WI38 (cell line): ENCODE data around the gene AFAP1L2.
"Not testable (repeated sequence)": the region's sequence is repeated elsewhere in the genome, so short reads cannot be mapped to it uniquely, and the experiment has no call there.

Experiments
- H3K4me3 ChIP-seq: 2 replicates; pipeline ENCODE4 v1.5.1; 2011; ENCODE audit warnings: low read depth, mild to moderate bottlenecking, control low read depth, low read length
- TF ChIP-seq, protein P1 (sequence below): IDR thresholded peaks from 2 replicates; pipeline ENCODE4 v1.5.1; 2012; ENCODE audit warnings: low read depth, mild to moderate bottlenecking, control low read depth, low read length

AFAP1L2 gene

DNA sequence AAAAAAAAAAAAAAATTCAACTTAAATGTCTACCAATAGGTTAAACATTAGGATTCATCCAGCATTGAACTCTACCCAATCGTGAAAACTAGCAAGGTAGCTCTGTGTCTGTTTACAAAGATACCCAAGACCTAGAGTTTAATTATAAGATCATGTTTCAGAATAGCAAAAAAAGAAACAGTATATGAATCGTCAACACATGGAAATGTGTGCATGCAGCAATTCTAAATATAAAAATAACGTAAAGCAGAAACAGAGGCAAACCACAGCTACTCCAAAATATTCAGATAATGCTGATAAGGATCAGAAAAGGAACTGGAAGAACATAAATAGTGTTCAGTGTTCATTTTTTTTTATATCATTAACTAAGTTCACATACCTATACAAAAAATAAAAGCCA lies 68.7 kb downstream of the AFAP1L2 start:
- TF ChIP-seq, protein P1, sequence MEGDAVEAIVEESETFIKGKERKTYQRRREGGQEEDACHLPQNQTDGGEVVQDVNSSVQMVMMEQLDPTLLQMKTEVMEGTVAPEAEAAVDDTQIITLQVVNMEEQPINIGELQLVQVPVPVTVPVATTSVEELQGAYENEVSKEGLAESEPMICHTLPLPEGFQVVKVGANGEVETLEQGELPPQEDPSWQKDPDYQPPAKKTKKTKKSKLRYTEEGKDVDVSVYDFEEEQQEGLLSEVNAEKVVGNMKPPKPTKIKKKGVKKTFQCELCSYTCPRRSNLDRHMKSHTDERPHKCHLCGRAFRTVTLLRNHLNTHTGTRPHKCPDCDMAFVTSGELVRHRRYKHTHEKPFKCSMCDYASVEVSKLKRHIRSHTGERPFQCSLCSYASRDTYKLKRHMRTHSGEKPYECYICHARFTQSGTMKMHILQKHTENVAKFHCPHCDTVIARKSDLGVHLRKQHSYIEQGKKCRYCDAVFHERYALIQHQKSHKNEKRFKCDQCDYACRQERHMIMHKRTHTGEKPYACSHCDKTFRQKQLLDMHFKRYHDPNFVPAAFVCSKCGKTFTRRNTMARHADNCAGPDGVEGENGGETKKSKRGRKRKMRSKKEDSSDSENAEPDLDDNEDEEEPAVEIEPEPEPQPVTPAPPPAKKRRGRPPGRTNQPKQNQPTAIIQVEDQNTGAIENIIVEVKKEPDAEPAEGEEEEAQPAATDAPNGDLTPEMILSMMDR = no peak
- no peak overlapping the region for H3K4me3 ChIP-seq

DNA sequence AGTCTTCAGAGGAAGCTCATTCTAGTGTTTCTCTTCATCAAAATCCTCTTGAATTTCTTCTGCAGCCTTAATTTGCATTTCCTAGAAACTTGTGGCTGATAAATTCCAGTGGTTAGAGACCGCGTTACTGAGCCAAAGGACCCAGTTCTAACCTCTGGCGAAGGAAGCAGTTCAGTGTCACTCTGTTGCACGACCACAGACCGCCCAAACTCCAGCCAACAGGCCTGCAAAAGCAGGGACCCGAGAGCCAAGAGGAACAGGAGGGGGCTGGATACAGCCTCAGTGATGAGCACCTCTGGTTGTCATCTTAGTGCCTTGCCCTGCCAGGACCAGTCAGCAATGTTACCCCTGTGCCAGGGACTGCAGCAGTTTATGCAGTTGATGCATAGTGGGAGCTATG lies 70.0 kb downstream of the AFAP1L2 start:
- no peak overlapping the region for H3K4me3 ChIP-seq
- TF ChIP-seq, protein P1 = no peak

DNA sequence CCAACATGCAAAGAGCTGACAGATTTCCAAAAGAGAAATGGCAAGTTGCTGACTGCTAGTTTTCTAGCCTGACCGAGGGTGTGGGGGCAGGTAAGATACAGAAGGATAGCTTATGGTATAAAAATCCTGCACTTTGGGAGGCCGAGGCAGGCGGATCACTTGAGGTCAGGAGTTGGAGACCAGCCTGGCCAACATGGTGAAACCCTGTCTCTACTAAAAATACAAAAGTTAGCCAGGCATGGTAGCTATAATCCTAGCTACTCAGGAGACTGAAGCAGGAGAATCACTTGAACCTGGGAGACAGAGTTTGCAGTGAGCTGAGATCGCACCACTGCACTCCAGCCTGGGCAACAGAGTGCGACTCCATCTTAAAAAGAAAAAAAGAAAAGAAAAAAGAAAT lies 70.9 kb downstream of the AFAP1L2 start:
- not testable (repeated sequence) for H3K4me3 ChIP-seq

DNA sequence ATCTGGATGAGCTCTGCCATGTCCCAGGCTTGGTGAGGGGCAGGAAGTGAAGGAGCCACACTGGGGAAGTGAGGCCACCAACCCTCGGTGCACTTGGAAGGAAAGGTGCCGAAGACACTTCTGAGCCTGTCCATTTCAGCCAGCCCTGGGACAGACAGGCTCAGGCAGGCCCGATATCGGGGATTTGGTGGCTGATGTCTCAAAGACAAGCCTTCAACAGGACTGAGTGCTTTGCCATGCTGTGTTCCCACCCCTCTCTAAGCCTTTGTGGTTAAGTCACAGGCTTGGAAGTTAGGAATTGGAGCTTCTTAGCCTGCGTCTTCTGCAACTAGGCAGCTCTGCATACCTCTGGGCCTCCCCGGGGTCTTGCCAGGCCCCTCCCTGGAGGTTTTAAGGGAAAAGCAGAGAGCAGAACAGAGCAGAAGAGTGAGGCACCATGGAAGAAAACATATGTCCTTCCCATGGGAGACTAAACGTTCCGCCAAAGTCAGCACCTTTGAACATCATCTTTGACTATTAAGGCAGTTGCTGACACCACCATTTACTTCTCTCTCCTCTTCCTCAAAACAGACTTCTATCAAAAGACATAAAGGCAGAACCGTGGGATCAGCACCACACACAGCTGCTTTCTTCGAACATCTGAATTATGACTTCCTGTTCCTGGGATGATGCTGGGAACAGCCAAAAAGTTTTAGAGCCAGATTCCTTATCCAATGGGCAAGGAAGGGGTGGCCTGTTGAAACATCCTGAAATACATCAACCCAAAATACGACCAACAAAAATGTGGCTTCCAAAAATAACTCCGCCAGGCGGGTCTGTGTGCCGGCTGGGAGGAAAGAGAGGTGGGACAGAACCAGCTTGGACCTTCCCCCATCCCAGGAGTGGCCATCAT lies 71.8 kb downstream of the AFAP1L2 start:
- H3K4me3 ChIP-seq = no peak overlapping the region
- TF ChIP-seq, protein P1 = no peak

GRCh38 chr10:114329634-114330365 lies 74.5 kb downstream of the AFAP1L2 start:
- no peak overlapping the region for H3K4me3 ChIP-seq
- TF ChIP-seq, protein P1 = no peak

- no peak overlapping the region for H3K4me3 ChIP-seq
- TF ChIP-seq, protein P1 = no peak
These were observed 75.4 kb downstream of the AFAP1L2 start for GRCh38 chr10:114328874-114329273.

DNA sequence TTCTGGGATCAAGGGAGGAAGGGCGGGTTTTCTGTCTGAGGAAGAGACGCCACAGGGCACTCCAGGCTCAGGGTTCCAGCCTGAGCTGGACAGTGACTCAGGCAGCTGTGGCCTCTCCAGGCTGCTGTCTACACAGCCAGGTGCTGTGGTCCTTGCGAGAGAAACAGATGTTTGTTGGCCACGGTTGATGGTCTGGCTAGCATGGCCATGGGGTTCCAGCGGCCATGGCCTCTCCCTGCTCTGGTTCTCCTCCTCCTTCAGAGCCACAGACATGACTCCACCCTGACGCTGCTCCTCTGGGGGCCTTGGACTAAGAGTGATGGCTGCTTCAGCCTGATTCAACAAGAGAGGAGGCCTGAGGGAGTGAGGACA lies 75.9 kb downstream of the AFAP1L2 start:
- no peak overlapping the region for H3K4me3 ChIP-seq
- TF ChIP-seq, protein P1 = no peak
